ENCODE measurements around the gene GPBP1.

The GPBP1 gene

DNA sequence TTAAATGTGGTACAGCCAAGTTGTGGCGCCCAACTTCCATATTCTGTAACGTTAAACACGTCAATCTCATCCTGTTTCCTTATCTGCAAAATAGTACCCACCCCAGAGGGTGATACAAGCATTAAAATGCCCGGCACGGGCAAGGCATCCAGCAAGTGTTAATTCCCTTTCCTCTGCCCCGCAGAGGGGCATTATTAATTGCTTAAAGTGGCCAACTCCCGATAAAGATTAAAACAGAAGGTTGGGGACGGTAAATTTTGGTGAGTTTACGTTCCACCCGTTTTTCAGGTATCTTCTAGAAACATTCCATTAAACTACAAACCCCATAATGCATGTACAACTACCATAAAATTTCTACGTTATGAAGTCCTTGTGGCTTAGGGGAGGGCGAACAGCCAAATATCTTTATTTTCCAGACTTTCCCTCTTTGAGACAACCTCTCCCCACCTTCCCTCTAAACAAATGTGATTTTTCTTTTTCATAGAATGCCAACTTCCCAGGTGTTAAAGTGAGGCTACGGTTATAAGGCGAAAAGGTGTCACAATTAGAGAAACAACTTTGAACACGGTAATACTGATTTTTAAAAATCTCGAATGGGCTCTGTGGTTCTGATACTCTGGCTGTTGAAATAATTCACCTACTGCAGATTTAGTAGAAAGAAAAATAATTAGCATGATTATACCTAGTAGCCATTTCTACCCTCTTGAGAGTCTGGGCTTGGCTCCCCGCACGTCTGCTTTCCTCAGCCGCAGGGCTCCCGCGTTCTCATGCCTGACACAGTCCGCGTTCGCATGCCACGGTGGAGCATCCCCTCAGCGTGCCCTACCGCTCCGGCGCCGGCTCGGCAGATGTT is 1.2 kb upstream of the GPBP1 start:
- TF ChIP-seq TEAD4 (IDR thresholded peaks at IDR 0.05) (peak; percentile 27; the same call in 1 of the 2 replicates), RAD21 (IDR thresholded peaks at IDR 0.05; ENCODE audit: low read depth) (no peak)

GRCh38 chr5:57174128-57174889 is 450 bp downstream of the GPBP1 start:
- no peak for TF ChIP-seq RAD21 (IDR thresholded peaks at IDR 0.05; ENCODE audit: low read depth)
- no peak for TF ChIP-seq YY1 (IDR thresholded peaks at IDR 0.05; ENCODE audit: low read depth)
- TF ChIP-seq EGR1 (IDR thresholded peaks at IDR 0.05), result no peak
- no peak; the same call in 1 of the 2 replicates for TF ChIP-seq EP300 (IDR thresholded peaks at IDR 0.05; ENCODE audit: borderline replicate concordance)
- TF ChIP-seq TCF12 (IDR thresholded peaks at IDR 0.05; ENCODE audit: low read depth), result peak; percentile 15; the same call in 1 of the 2 replicates
- TF ChIP-seq CEBPB (IDR thresholded peaks at IDR 0.05), result no peak
- no peak; the same call in 1 of the 2 replicates for TF ChIP-seq NFIC (IDR thresholded peaks at IDR 0.05)
- TF ChIP-seq MAX (IDR thresholded peaks at IDR 0.05), result 0 out of 2 replicates have a peak, but pooled peaks have one; percentile 7
- no peak for TF ChIP-seq CREB1 (IDR thresholded peaks at IDR 0.05; ENCODE audit: low read depth)
- TF ChIP-seq TEAD4 (IDR thresholded peaks at IDR 0.05), result no peak
- TF ChIP-seq FOXM1 (IDR thresholded peaks at IDR 0.05; ENCODE audit: borderline replicate concordance, low read depth), result no peak
- TF ChIP-seq TAF1 (IDR thresholded peaks at IDR 0.05; ENCODE audit: low read depth), result 0 out of 2 replicates have a peak, but pooled peaks have one; percentile 17
- TF ChIP-seq, protein P1, sequence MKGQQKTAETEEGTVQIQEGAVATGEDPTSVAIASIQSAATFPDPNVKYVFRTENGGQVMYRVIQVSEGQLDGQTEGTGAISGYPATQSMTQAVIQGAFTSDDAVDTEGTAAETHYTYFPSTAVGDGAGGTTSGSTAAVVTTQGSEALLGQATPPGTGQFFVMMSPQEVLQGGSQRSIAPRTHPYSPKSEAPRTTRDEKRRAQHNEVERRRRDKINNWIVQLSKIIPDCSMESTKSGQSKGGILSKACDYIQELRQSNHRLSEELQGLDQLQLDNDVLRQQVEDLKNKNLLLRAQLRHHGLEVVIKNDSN (IDR thresholded peaks at IDR 0.05), result no peak
- no peak; the same call in none of the 2 replicates for TF ChIP-seq ZBTB7A (IDR thresholded peaks at IDR 0.05; ENCODE audit: low read depth)
- no peak for TF ChIP-seq REST (IDR thresholded peaks at IDR 0.05; ENCODE audit: low read depth)

- no peak for TF ChIP-seq REST (IDR thresholded peaks at IDR 0.05; ENCODE audit: low read depth)
- TF ChIP-seq CREB1 (IDR thresholded peaks at IDR 0.05; ENCODE audit: low read depth), result no peak
- TF ChIP-seq, protein P1 (IDR thresholded peaks at IDR 0.05), result no peak
- TF ChIP-seq MAX (IDR thresholded peaks at IDR 0.05), result no peak
- TF ChIP-seq YY1 (IDR thresholded peaks at IDR 0.05; ENCODE audit: low read depth), result no peak
- TF ChIP-seq TAF1 (IDR thresholded peaks at IDR 0.05; ENCODE audit: low read depth), result no peak
- no peak for TF ChIP-seq TCF12 (IDR thresholded peaks at IDR 0.05; ENCODE audit: low read depth)
- no peak for TF ChIP-seq FOXM1 (IDR thresholded peaks at IDR 0.05; ENCODE audit: borderline replicate concordance, low read depth)
- no peak for TF ChIP-seq EP300 (IDR thresholded peaks at IDR 0.05; ENCODE audit: borderline replicate concordance)
- TF ChIP-seq EGR1 (IDR thresholded peaks at IDR 0.05), result no peak
Measured at GRCh38 chr5:57174890-57175510, 1.1 kb downstream of the GPBP1 start.

- TF ChIP-seq TAF1 (IDR thresholded peaks at IDR 0.05; ENCODE audit: low read depth) (no peak), FOXM1 (IDR thresholded peaks at IDR 0.05; ENCODE audit: borderline replicate concordance, low read depth) (no peak), EGR1 (IDR thresholded peaks at IDR 0.05) (no peak), REST (IDR thresholded peaks at IDR 0.05; ENCODE audit: low read depth) (no peak), NFIC (IDR thresholded peaks at IDR 0.05) (no peak), CEBPB (IDR thresholded peaks at IDR 0.05) (no peak), CREB1 (IDR thresholded peaks at IDR 0.05; ENCODE audit: low read depth) (no peak), RAD21 (IDR thresholded peaks at IDR 0.05; ENCODE audit: low read depth) (no peak), TEAD4 (IDR thresholded peaks at IDR 0.05) (no peak), ZBTB7A (IDR thresholded peaks at IDR 0.05; ENCODE audit: low read depth) (no peak), MAX (IDR thresholded peaks at IDR 0.05) (no peak), EP300 (IDR thresholded peaks at IDR 0.05; ENCODE audit: borderline replicate concordance) (no peak), YY1 (IDR thresholded peaks at IDR 0.05; ENCODE audit: low read depth) (no peak), TCF12 (IDR thresholded peaks at IDR 0.05; ENCODE audit: low read depth) (no peak)
- TF ChIP-seq, protein P1 (IDR thresholded peaks at IDR 0.05), result no peak
Measured at GRCh38 chr5:57175551-57176309, 1.9 kb downstream of the GPBP1 start.

All from Ishikawa (cell line).